Stimulated activated CD4-positive, alpha-beta T cell treated with anti-CD3 and anti-CD28 coated beads, Interleukin-1b, Interleukin-23, amount 100 ng/mL, for 1 hour (primary cell): ENCODE measurements around the gene METTL1.

Source experiments
- DNase-seq, 2 donors: peaks; one replicate each; pipeline ENCODE4 v3.0.0-alpha.2; 2020; ENCODE audit warnings: low read depth in 2 of 2

Gene METTL1

GRCh38 chr12:57737467-57738460 is 34.1 kb downstream of the METTL1 start:
- DNase-seq: no peak

DNA sequence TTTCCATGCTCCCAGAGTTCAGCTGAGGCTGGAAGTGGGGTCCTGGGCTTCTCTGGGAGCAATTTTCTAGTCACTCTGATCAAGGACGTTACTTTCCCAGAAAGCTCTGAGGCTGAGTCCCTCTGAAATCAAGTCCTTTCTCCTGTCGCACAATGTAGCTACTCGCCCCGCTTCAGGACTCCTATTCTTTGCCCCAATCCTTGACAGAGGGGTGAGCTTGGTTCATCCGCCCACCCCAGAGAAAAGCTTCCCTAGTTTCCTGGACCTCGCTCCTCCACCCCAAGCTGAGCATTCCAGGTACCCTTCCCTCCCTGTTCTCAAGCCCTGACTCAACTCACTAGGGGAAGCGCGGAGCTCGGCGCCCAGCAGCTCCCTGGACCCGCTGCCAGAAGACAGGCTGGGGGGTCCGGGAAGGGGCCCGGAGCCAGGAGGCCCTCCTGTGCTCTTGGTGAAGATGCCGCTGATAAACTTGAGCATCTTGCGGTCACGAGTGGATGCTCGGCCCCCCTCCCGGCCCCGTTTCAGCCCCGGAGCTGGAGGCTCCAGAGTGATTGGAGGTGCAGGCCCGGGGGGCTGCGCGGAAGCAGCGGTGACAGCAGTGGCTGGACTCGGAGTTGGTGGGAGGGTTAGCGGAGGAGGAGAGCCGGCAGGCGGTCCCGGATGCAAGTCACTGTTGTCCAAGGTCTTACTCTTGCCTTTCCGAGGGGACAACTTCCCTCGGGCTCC is 35.0 kb downstream of the METTL1 start:
- no peak for DNase-seq

- DNase-seq: no peak
Measured at GRCh38 chr12:57735952-57736740, 35.8 kb downstream of the METTL1 start.

DNA sequence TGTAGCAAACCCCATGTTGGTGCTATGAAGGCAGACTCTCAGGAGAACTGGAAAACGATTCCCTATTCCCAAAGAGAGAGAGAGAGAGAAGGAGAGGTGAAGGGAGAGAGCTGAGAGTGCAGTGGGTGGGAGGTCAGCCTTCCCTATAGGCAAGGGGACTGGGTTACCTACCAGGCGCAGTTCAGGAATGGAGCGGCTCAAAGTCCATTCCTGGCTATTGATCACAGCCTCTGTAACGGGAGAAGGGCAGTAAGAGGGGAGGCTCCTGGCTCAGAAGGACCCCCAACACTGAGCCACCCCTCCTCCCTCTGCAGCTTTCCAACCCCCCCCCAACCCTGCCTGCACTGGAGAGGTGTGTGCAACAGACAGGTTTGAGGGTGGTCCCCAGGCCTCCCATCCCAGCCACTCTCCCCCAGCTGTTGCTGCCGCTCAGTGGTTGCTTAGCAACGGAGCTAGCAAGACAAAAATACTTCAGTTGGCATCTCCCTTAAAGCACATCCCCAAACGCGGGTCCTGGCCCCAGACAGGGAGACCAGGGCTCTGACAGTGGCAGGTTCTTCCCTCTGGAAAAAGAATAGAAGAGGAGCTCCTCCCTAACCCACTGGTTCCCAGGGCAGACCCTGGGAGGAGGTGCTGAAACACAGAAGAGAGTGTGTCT is 36.6 kb downstream of the METTL1 start:
- no peak for DNase-seq

- DNase-seq: no peak
Measured at GRCh38 chr12:57734591-57734990, 37.3 kb downstream of the METTL1 start.

DNA sequence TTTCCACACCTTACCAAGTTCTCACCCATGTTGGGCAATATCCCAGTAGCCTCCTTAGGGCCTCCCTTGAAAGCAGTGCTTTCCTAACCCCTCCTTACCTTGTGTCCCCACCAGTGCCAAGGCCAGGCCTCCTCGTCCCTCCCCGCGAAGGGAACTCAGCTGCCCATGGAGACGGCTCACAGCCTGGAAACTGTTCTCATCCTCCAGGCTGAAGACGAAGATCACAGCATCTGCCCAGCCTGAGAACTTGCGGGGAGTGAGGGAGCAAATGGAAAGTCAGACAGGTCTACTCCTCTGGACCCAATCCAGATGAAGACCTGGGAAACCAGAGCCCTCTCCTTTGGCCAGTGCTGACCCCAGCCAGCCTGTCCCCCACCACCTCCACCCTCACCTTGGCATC is 38.0 kb downstream of the METTL1 start:
- no peak for DNase-seq

GRCh38 chr12:57732726-57733593 is 38.9 kb downstream of the METTL1 start:
- DNase-seq: no peak

DNA sequence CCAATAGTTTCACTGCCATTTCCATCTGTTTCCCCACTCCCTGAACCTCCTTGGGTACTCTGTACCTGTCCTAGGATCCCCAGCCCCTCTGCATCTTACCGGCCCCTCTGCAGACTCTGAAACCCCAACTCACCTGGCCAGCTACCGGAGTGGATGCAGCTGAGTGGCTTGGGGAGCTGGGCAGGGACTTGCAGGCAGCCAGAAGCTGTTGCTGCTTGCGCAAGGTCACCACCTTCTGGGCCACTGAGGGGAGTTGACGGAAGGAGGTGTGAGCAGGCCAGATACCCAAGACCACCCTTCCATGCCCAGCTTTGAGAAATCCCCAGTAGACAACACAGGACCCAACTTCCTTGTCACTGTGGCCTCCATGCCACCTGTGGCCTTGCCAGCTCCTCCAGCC is 39.6 kb downstream of the METTL1 start:
- no peak for DNase-seq

- DNase-seq: no peak
Measured at GRCh38 chr12:57731411-57732080, 40.4 kb downstream of the METTL1 start.

GRCh38 chr12:57730336-57731067 is 41.4 kb downstream of the METTL1 start:
- no peak for DNase-seq

GRCh38 chr12:57729321-57729844 is 42.5 kb downstream of the METTL1 start:
- DNase-seq: no peak

DNA sequence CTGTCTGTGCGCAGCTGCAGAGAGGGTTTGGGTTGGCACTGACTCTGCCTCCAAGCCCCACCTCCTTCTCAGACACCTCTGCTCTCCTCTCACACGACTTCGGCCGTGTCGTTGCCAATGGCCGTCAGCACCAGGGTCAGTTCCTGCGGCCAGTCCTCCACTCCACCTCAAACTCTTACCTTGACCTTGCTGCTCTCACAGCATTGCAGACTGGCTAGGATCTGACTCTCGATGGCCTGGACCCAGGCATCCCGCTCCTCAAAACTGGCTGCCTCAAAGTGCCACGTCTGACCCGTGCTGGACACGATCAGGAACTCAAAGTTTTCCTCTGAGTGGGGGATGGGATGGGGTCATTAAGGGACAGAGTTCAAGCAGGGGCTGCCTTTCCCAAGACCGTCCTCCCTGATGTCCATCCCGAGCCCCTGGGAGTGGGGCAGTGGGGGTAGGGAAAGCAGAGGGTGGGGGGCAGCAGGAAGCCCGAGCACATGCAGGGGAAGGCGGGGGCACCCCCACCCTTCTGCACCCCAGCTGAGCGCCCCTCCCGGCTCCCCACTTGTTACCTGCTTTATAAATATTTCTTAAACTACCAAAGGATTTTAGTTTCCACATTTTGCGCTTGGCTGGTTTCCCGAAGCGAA is 44.0 kb downstream of the METTL1 start:
- no peak for DNase-seq

GRCh38 chr12:57726884-57727757 is 44.8 kb downstream of the METTL1 start:
- DNase-seq: no peak

DNA sequence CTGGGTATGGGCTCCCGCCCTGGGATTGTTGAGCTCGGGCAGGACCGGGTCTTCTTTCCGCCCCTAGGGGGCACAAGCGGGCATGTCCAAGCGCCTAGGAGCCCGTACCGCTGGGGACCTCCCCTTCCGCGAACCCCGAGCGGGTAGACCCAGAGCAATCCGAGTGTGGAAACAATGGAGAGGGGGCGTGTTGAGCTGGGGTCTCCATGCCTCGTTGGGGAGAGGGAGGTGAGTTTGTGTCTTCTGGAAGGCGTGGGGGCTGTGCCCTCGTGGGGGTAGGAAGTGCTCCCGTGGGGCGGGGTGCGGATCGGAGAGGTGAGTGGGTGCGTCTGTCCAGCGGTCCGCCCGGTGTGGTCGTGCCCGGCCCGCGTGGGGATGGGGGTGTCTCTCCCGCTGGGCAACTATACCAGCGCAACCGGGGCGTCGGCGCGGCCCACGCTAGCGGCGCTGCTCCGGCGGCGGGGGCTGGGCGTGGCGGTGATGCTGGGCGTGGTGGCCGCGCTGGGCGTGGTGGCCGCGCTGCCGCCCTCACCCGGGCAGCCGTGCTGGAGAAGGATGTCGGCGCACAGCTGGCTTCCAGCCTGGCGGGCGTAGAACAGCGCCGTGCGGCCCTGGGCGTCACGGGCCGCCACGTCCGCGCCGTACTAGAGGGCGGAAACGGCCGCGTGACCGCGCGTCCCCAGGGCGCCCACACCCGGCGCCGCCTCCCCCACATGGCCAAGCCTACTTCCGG is 45.6 kb downstream of the METTL1 start:
- no peak for DNase-seq

- no peak for DNase-seq
Measured at GRCh38 chr12:57725851-57726150, 46.1 kb downstream of the METTL1 start.

GRCh38 chr12:57724936-57725740 is 46.8 kb downstream of the METTL1 start:
- DNase-seq: no peak
